ENCODE data around the gene NHSL1.

Gene NHSL1

GRCh38 chr6:138465007-138465645, 34.2 kb downstream of the NHSL1 start:
- DNase-seq (ENCODE audit: low read depth in 2 of 2, low spot score in 1 of 2), result no peak

DNA sequence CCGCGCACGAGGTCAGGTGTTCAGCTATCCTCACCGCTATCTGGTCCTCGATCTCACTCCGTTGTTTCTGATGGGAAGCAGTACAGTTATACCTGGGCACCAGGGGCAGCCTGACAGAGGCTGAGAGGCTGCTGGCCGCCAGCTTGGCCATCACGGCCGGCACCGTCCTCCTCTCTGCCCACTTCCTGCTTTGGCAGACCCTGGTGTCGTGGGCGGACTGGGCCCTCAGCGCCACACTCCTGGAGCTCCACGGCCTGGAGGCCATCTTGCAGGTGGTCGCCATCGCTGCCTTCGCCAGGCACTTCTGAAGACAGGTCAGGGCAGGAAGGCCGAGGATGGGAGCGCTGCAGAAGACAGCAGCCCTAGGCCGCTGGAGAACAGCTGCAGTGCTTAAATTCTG, 35.2 kb downstream of the NHSL1 start:
- no peak for DNase-seq (ENCODE audit: low read depth in 2 of 2, low spot score in 1 of 2)

DNA sequence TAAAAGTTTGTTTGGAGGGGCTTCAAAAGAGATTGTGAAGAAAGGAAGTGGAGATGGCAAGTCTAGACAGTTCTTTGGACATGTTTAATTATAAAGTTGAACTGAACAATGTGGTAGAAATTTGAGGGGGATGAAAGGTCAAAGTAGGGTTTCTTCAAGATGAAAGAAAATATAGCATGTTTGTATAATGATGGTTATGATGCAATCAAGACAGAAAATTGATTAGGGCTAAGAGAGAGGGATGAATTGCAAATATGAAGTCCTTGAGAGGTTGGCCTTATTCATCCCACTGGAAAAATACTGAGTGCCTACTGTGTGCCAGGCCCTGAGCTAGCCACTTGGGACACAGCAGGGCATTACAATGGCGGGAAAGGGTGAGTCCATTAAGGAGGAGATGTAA, 37.6 kb downstream of the NHSL1 start:
- DNase-seq (ENCODE audit: low read depth in 2 of 2, low spot score in 1 of 2), result no peak

DNA sequence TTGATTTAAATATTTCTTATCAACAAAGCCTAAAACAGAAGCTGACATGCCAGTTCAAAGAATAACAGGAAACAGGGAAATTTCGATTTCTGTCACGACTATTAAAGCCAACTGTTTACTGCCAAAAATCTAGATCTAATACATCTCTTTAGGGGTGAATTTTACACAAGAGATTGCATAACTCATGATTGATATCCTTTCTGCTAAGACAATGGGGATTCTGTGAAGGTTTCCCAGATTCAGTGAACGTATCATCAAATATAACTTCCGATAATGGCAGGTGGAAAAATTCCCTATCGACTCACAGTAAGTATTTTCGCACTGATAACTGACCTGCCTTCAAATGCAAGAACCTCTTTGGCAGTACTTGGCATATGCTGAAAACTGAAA, 42.9 kb downstream of the NHSL1 start:
- DNase-seq (ENCODE audit: low read depth in 2 of 2, low spot score in 1 of 2), result no peak

DNA sequence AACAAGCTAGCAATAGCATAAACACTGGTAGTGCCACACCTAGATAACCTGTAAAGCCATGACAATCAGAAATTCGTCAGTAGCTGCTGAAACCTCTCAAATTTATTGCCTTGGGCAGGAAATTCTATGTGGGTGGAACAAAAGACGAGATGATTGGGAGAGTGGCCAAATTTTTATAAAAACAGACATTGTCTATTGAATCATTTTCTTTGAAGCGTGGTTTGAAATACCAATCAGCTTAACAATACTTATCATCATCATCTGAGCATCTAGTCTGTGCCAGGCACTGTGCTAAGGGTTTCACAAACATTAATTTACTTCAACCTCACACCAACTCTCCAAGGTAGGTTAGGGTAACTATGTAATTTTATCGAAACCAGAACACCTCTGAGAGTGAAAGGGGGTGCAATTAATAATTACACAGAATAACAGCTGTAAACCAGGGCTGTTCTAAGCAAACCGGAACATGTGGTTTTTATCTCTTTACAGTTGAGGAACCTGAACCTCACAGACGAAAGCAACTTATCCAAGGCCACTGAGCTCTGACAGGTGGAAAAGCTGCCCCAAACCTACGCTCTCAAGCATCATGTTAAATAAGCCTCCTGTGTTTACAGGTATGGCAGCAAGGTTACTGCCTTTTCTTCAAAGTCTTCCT, 43.4 kb downstream of the NHSL1 start:
- no peak for DNase-seq (ENCODE audit: low read depth in 2 of 2, low spot score in 1 of 2)

DNA sequence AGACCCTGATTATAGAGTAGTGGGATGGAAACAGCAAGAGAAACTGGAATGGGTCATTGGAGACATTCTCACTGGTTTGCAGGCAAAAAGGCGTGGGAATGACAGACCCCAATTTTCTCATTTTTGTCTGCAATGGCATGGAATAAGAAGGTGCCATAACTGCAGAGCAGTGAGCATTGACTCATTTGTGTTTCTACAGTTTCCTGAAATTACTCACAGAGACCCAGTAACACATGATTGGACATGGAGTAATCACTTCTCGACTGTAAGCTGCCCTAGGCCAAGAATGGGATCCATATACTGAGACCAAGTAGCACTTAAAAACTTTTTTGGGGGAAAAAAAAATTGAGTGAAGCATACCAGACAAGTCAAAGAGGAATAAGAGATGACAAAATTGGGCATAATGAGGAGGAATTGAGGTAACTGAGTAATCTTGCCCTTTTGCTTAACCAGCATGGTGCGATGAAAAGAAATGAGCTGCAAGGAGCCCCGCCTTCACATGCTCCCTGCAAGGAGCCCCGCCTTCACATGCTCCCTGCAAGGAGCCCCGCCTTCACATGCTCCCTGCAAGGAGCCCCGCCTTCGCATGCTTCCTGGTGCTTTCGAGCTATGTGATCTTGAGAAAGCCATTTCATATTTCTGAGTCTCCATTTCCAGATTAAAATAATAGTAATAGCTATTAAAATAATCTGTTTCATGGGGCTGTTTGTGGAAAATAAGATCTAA, 44.1 kb downstream of the NHSL1 start:
- DNase-seq (ENCODE audit: low read depth in 2 of 2, low spot score in 1 of 2), result peak in 1 of 2 donors; percentile 33

DNA sequence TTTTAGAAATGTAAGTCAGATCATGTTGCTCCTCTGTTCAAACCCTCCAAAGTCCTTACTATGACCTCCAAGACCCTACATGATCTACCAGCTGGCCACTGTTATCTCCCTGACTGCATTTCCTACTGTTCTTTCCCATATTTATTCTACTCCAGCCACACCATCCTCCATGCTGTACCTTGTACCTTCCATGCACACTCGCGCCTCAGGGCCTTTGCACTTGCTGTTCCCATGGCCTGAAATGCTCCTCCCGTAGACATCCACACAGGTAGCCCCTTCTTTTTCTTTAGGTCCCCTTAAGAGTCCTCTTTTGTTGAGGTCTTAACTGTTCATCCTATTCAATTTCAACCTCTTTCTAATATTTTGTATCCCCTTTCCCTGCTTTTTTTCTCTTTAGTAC, 48.3 kb downstream of the NHSL1 start:
- DNase-seq (ENCODE audit: low read depth in 2 of 2, low spot score in 1 of 2), result no peak

DNA sequence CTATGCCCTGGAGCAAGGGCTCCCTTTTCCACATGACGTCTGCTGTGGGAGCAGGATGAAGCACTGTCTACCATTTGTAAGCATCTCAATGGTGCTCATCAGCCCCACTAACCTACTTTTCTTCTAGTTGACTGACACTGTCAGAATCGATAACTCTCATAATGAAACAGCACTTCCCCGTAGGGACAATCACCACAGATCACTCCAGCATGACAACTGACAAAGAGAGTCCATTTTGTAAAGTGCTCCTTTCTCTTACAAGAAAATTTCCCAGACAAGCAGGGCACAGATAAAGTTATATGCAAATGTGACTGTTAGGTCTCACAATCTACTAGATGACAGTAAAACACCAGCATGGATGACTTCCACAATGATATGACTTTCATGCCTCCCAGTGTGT, 48.8 kb downstream of the NHSL1 start:
- DNase-seq (ENCODE audit: low read depth in 2 of 2, low spot score in 1 of 2), result no peak

- no peak for DNase-seq (ENCODE audit: low read depth in 2 of 2, low spot score in 1 of 2)
Observed at GRCh38 chr6:138446821-138447220, 52.5 kb downstream of the NHSL1 start.

- DNase-seq (ENCODE audit: low read depth in 2 of 2, low spot score in 1 of 2), result no peak
Observed at GRCh38 chr6:138443979-138444378, 55.3 kb downstream of the NHSL1 start.

GRCh38 chr6:138442663-138443062, 56.6 kb downstream of the NHSL1 start:
- no peak for DNase-seq (ENCODE audit: low read depth in 2 of 2, low spot score in 1 of 2)

DNA sequence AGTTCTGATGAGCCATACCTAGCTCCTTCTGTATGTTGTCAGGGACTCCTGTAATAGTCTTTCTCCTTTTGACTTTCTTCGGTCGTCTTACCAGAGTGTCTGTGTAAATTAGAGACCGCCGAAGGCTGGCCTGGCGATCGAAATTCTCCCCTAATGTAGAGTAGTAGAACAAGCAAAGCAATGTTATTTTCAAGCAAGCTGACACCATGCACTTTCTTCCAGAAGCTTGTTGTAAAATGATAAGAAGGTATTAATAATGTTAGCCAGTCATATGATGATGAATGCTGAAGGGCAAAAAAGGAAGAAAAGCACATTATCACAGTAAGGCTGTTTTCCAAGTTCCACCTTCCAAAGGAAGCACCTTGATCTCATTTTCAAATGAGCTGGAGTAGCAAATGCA, 57.3 kb downstream of the NHSL1 start:
- no peak for DNase-seq (ENCODE audit: low read depth in 2 of 2, low spot score in 1 of 2)

GRCh38 chr6:138440758-138441357, 58.4 kb downstream of the NHSL1 start:
- no peak for DNase-seq (ENCODE audit: low read depth in 2 of 2, low spot score in 1 of 2)

DNA sequence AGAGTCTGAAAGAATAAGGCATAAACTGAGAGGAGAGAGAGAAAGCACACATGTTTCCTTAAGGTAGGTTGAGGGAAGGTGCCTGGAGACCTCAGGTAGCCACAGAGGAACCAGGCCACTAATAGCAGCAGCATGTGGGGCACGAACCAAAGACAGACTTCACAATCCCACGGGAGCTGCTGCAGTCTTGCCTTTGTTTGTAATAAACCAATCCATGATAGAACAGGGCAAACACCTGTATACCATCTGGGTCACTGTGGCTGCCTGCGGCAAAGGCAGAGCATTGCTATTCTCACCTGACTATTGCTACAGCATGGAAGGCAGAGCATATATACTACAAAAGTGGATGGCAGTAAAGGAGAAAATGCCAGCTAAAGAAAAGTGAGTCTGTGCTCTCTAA, 59.0 kb downstream of the NHSL1 start:
- no peak for DNase-seq (ENCODE audit: low read depth in 2 of 2, low spot score in 1 of 2)

DNA sequence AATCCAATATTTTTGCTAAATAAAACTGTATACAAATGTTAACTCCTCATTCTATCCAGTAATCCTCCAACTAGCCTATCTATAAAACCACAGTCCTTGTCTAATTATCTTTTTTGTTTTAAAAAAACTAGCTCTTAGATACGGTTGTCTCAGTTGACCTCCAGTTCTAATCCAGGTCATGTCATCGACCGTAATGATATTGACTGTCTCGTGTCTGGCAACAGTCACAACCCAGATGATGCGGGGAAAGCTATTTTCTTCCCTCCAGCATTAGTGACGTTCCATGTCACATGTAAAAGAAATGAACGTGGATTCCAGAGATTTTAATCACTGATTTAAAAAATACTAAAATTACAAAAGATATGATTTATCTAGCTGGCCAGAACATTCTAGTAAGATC, 59.7 kb downstream of the NHSL1 start:
- no peak for DNase-seq (ENCODE audit: low read depth in 2 of 2, low spot score in 1 of 2)

- no peak for DNase-seq (ENCODE audit: low read depth in 2 of 2, low spot score in 1 of 2)
Observed at GRCh38 chr6:138434925-138435324, 64.4 kb downstream of the NHSL1 start.

- DNase-seq (ENCODE audit: low read depth in 2 of 2, low spot score in 1 of 2), result no peak
Observed at GRCh38 chr6:138434096-138434495, 65.2 kb downstream of the NHSL1 start.

- no peak for DNase-seq (ENCODE audit: low read depth in 2 of 2, low spot score in 1 of 2)
Observed at GRCh38 chr6:138432063-138432356, 67.3 kb downstream of the NHSL1 start.

- DNase-seq (ENCODE audit: low read depth in 2 of 2, low spot score in 1 of 2), result no peak
Observed at GRCh38 chr6:138431256-138432062, 67.8 kb downstream of the NHSL1 start.

DNA sequence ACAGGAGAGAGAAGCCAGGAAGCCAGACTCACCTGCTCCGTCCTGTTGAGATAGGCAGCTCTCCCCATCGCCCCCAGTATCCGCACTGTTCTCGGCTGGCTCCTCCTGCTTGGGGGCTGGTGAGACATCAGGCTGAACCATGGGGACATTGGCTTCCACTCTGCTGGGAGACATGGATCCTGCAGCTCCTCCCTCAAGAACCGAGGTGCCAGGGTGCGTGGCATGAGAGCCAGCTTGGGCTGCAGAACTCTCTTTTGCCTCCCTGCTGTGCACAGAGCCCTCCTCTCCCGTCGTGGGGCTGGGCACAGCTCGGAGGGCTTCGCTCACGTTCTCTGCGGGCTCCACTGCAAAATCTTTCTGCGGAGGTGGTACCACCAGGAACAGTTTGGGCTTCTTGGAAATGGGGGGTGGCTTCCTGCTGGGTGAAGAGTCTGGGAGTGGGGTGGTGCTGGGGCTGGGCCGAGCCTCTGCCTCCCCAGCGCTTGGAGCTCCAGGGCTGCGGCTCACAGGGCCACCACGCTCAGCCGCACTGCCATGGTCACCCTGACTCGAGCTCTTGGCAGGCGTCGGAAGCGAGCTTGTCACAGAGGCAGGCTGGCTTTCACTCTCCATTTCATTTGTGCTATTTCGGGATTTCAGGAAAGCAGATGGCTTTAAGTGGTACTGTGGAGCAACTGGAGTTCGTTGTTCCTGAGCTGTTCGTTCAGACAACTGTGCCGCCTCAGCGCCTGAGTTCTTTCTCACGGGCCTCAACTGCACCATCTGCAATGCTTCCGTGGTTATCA, 68.7 kb downstream of the NHSL1 start:
- DNase-seq (ENCODE audit: low read depth in 2 of 2, low spot score in 1 of 2), result no peak

GRCh38 chr6:138429761-138430160, 69.5 kb downstream of the NHSL1 start:
- DNase-seq (ENCODE audit: low read depth in 2 of 2, low spot score in 1 of 2), result no peak
